HG03045 (cell line): ENCODE results near the gene CLIP1.
"Not testable (repeated sequence)": the region's sequence is repeated elsewhere in the genome, so short reads cannot be mapped to it uniquely, and the experiment has no call there.

ENCODE experiments used
- ATAC-seq: cut with Tn5 transposase; IDR thresholded peaks from one replicate; pipeline ENCODE4 v1.9.1; 2021; ENCODE audit warnings: mild to moderate bottlenecking, moderate library complexity; ENCODE audit not compliant: unreplicated experiment

Gene CLIP1

DNA sequence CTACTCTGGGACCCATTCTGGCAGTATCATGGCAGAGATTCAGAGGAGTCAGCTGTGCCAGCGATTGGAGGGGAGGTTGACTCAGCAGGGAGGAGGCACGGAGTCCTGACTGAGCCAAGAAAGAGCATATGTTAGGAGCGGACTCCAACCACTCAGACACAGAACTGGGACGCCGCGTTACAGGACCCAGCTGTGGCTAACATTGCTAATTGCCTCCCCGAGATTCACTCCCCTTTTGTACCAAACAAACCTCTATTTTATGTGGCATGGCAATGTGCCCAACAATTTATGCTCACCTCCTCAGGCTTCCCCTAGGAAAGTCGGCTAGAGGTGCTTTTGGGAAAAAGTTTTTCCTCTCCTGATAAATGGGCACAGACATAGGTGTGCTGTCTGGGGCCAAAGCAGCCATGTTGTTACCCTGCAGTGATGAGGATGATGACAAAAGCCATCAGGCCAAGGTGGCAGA lies 15.2 kb upstream of the CLIP1 start:
- ATAC-seq = no peak

DNA sequence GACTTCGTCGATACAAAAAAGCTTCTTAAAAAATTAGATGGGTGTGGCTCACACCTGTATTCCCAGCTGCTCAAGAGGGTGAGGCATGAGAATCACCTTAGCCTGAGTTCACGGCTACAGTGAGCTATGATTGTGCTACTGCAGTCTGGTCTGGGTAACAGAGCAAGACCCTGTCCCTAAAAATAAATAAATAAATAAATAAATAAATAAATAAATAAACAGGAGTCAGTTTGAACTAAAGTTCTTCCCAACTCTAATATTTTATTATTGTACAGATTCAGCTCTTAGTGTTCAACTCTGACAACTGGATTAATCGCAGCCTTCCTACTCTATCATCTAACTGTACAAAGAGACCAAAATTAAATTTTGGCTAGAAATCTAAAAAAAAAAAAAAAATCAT lies 12.7 kb upstream of the CLIP1 start:
- ATAC-seq = no peak

DNA sequence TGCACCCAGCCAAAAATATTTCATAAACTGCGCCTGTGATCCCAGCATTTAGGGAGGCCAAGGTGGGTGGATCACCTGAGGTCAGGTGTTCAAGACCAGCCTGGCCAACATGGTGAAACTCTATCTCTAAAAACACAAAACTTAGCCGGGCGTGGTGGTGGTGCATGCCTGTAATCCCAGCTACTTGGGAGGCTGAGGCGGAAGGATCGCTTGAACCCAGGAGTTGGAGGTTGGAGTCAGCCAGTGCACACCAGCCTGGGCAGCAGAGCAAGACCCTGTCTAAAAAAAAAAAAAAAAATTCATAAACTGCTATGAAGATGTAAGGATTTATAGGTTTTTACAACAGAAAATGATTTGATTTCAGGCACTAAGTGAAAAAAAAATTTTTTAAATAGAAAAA lies 6.6 kb upstream of the CLIP1 start:
- not testable (repeated sequence) for ATAC-seq

DNA sequence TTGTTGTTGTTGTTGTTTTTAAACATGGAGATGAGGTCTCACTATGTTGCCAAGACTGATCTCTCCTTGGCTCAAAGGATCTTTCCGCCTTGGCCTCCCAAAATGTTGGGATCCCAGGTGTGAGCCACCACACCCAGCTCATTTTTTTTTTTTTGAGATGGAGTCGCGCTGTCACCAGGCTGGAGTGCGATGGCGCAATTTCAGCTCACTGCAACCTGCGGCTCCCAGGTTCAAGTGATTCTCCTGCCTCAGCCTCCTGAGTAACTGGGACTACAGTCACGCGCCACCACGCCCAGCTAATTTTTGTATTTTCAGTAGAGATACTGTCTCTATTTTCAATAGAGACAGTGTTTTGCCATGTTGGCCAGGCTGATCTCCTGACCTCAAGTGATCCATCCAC lies 4.9 kb upstream of the CLIP1 start:
- ATAC-seq = no peak

DNA sequence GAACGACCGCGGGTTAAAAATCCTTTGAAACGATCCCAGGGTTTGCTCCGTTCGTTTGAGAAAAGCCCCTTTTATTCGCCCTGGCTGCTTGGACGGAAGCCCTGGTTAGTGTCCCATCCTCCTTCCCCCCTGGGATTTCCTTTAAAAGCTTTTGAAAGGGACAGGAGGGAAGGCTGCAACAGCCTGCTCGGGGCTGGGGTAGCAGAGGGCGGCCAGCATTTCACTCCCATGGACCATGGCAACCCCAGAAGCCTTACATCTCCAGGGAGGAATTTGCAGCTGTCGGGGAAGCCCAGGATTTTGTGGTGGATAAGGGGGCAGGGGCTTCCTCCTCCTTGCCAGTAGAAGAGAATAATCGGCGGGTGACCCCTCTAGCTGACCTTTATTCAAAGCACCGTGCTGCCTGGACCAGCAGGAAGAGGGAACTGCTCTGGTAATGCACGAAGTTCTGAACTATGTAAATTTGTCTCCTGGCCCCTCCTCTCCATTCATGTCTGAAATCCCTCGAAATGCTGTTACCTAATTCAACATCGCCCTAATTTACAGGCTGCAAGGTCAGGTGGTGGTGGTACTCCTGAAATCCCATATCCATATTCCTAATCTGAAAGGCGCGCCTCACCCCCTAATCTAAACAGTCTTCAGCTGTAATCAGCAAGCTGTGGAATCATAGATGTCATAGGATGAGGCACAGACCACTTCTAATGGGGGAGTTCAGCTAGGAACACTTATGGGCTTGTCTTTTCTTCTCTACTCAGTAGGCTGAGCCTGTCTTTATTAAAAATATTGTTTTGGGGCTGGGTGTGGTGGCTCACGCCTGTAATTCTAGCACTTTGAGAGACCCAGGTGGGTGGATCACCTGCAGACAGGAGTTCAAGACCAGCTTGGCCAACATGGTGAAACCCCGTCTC lies 1.0 kb upstream of the CLIP1 start:
- ATAC-seq = no peak

DNA sequence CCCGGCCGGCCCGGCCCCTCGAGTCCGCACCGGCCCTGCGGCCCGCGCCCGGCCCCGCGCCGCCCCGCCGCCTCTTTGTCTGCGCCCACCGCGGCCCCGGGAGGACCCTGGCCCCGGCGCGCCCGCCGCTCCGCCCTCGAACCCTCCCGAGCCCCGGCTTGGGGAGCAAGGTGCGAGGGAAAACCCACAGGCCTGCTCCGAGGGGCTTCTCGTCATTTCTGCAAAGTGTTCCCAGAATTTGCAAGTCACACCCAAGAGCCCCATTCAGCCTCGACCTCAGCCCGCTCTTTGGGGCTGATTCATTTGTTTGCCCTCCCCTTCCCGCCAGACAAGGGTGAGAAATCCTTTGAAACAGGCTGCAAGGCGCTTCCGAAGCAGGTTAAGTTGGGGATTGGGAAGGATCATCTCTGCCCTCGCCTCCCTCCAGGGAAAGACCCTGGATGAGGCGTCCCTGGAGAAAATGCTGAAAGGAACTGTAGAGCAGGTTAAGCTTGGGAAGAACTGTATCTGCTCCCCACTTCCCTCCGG lies 325 bp upstream of the CLIP1 start:
- peak; percentile 2 for ATAC-seq

DNA sequence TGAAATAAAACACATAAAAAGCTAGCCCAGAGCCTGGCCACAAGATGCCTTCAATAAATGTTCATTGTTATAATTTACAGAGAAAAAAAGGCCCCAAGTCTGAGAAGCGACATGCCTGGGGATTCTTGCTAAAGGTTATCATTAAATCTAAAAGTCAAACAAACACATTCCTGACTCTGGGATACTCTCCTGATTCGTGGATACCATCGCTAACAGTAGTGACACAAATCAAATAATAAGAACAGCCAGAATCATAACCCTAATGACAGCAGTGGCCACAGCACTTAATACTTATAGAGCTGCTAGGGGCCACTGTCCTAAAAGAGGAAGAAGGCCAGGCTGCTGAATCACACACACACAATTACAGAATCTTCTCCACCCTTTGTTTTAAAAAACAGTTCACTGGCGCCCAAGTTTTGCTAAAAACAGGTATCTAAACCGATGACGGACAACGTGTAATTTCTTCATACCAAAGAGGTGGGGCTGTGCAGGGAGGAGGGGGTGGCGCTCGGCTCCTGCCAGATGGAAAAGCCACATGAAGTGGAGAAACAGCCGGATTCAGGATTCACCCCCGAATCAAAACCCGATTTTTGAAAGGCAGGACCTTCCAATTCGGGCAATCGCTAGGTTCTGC lies 1.2 kb downstream of the CLIP1 start:
- no peak for ATAC-seq

DNA sequence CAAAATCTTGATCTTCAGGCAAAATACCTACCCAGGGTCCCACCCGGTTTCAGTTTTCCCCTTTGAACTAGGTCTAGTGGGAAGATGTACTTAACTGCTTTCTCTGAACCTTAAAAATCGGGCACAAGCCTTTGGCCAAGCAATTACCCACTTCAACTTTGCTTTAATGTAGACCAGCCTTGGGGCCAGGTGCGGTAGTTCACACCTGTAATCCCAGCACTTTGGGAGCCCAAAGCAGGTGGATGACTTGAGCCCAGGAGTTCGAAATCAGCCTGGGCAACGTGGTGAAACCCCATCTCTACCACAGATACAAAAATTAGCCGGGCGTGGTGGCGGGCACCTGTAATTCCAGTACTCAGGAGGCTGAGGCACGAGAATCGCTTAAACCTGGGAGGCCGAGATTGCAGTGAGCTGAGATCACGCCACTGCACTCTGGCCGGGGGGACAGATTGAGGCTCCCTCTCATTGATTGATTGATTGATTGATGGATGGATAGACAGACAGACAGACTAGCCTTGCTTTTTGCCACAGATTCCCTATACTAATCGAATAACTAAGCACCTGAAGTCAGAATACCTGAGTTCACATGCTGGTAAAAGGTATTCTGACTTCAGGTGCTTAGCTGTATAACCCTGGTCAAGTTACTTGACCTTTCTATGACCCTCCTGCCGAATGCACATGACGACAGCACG lies 1.9 kb downstream of the CLIP1 start:
- ATAC-seq = no peak

DNA sequence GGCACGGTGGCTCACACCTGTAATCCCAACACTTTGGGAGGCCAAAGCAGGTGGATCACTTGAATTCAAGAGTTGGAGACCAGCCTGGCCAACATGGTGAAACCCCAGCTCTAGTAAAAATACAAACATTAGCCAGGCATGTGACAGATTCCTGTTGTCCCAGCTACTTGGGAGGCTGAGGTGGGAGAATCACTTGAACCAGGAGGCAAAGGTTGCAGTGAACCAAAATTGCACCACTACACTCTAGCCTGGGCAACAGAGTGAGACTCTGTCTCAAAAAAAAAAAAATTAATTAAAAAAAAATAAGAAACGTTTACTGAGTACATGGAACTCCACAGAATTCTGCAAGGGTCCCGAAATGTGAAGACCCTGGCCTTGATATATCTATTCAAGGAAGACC lies 3.4 kb downstream of the CLIP1 start:
- ATAC-seq = not testable (repeated sequence)

DNA sequence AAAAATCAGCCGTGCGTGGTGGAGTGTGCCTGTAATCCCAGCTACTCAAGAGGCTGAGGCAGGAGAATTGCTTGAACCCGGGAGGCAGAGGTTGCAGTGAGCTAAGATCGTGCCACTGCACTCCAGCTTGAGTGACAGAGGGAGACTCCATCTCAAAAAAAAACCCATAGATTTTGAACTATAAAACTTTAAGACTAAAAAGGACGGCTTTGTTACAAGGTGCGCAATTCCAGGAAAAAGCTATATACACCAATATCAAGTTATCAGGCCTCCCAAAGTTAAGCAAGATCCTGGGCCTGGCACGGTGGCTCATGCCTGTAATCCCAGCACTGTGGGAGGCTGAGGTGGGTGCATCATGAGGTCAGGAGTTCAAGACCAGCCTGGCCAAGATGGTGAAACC lies 6.8 kb downstream of the CLIP1 start:
- ATAC-seq = not testable (repeated sequence)

DNA sequence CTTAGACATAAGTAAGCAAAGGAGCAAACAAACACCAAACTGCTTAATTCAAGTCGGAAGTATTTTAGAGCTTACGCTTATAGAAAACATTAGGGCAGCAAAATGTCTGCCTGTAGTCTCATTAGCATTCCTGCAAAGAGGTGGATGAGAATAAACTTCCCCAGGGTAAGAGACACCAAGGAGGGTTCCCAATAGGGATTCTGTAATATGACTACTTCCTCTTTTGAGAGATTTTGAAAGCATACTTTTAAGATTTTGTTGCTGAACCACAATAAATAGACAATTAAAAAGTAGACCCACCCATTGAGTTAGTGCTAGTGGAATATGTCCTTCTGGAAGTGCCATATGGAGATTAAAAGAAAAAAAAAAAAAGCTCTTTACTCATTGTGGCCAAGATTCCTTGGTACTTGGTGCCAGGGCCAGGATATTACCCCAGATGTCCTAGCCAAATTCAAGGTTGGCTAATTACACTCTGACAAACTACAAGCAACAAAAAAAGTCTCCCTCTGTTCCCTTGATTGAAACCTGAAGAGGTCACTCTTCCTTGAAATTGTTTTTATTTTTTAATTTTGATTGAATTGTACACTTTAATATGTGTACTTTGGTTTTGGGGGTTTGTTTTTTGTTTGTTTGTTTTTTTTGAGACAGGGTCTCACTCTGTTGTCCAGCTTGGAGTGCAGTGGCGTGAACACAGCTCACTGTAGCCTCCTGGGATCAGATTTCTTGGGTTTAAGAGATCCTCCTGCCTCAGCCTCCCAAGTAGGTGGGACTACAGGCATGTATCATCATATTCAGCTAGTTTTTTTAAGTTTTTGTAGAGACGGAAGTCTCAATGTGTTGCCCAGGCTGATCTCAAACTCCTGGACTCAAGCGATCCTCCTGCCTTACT lies 8.7 kb downstream of the CLIP1 start:
- ATAC-seq = no peak

DNA sequence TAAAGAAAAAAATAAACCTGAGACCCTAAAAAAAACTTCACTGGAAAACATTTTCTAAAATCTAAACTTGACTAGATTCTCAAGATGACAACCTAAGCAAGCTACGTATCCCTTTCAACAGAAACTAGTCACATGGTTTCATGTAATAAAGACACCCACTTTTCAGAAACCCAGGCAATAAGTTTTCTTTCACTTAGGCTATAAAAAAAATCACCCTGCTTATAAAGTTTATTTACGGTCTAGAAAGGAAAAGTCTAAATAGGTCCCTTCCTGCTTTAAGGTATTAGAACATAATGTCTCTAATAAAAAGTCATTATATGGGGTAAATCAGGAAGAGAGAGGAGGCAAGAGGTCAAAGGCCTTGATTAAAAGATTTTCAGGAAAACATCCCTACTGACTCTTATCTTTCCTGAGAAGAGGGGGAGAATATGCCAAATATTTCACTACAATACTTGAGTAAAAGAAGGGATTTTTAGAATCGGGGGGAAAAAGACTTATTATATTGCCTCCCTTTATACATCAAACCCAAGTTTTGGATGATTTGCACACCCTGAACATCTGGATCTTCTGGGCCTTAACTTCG lies 9.5 kb downstream of the CLIP1 start:
- ATAC-seq = no peak

DNA sequence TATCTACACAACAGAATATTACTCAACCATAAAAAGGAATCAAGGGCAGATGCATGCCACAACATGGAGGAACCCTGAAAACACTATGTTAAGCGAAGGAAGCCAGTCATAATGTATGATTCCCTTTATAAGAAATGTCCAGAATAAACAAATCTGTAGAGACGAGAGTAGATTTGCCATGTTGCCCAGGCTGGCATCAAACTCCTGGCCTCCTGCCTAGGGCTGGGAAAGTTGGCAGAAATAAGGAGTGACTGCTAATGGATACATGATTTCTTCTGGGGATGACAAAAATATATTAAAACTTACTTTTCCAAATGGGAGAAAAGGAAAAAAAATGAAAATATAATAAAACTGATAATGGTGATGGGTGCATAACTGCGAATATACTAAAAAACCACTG lies 10.9 kb downstream of the CLIP1 start:
- ATAC-seq = no peak

DNA sequence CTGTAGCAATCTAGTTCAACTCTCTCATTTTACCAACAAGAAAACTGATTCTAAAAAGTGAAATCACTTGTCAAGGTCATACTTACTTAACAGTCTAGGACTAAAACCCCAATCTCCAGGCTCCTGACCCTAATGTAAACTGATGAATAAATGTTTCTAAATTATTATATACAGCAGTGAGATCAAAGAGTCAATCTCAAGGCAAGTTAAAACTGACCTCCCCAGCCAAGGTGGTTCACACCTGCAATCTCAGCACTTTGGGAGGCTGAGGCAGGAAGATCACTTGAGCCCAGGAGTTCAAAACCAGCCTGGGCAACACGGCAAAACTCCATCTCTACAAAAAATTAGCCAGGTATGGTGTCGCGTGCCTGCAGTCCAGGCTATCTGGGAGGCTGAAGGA lies 15.3 kb downstream of the CLIP1 start:
- ATAC-seq = no peak

DNA sequence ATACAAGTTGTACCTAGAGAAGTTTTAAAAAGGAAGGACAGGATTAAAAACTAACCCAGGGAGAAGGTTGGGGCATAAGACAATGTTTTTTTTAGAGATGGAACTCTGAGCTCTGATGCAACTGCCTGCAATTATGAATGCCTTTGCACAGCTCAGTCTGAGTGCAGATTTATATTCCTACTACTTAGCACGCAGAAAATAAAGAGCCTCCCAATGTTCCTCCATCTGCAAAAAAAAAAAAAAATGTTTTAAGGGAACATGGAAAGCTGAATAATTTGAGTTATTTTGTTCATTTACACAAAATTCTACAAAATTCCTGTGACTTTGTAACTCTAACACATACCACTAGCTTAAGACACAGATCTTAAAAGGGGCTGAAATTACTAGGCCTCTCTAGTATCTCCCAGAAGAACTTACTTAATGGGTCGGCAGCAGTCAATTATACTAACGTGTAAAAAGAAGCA lies 15.7 kb downstream of the CLIP1 start:
- ATAC-seq = no peak

DNA sequence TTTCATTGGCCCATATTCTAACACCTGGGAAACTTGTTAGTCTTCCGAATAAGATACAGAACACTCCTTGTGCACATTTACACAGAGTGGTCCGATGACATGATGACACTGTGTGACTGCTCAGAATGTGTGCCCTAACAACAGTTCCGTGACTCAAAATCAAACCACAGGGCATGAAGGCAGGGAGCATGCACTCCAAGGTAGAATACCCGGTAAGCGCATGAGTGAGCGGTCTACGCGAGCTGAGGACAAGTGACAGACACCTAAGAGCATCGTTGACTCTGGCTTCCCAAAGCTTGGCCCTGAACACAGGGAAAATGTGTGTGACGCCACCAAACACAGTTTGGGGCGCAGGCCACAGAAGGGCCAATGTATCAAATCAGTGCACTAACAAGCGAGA lies 18.6 kb downstream of the CLIP1 start:
- no peak for ATAC-seq

DNA sequence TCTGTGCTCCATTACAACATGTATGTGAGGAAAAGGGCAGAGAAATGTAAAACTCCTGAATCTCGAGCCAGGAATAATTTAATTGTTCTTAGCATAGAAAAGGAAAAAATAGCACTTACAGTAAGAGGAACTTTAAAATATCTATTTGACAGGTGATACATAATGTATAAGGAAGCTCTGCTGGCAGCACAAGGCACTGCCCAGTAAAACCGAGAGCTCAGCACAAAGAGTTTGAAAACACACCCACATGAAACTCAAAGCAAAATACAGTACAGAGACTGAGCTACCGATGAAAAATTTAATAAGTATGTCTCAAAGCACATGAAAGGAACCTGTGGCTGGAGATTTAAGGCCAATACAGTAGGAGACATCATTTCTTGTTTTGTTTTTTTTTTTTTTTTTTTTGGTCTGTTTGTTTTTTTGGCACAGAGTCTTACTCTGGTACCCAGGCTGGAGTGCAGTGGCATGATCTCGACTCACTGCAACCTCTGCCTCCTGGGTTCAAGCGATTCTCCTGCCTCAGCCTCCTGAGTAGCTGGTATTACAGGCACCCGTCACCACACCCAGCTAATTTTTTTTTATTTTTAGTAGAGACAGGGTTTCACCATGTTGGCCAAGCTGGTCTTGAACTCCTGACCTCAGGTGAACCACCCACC lies 19.2 kb downstream of the CLIP1 start:
- ATAC-seq = no peak

DNA sequence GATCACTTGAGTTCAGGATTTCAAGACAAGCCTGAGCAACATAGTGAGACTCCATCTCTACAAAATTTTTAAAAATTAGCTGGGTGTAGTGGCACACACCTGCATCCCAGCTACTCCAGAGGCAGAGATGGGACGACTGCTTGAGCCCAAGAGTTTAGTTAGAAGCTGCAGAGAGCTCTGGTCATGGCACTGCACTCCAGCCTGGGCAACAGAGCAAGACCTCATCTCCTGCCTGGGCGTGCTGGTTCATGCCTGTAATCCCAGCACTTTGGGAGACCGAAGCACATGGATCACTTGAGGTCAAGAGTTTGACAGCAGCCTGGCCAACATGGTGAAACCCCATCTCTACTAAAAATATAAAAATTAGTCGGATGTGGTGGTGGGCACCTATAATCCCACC lies 20.2 kb downstream of the CLIP1 start:
- no peak for ATAC-seq

DNA sequence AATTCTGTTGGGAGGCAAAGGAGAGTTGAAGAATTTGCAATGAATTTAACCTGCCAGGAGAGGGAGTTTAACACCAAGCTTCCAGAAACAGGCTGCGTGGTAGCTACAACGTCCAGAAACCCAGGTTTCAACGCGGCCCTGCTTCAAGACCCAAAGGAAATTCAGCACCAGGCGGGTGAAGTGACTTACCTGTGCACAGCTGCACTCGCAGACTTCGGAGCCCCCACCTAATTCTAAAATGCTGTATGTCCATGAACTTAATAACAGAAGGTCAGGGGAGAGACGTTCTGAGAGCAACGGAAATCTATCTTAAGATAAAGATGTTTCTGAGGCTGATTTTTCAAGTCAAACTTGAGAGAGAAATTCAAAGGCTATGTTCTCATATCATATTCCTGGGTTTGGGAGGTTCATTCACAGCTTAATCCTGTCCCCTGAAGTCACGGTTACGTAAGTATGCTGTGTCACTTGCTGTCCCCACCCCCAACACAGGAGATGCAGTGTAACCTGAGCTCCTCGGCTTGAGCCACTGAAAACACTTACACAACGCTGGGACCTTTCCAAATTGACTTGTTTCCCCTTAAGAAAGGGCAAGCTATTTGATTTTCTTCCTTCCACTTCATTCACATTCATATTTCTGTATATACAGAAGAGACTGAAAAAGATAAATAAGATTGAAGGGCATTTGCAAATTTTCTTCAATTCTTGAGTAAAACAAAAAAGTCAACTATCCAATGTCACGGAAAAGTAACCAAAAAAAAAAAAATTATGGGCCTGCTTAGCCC lies 22.7 kb downstream of the CLIP1 start:
- ATAC-seq = no peak
